HepG2 (cell line): Measurements from ENCODE around the gene MED9. TPM values are rescaled to one million over a fixed set of nuclear protein-coding genes. Genes with fewer than 3 reads are reported as not detected.
A peak's percentile ranks its signal among the peaks of the same experiment; 100 is the strongest.

Experiments used
- ATAC-seq: fragments of 200-7000 bp; cut with Tn5 transposase; 3 replicates; pipeline ENCODE4 v1.9.1; 2020; ENCODE audit warnings: mild to moderate bottlenecking, moderate library complexity
- BruUV-seq: library from RNA; stranded (reverse); fragments of 400-500 nt; replicated peaks from 2 replicates; lab custom pipeline; 2021; lab: Mats Ljungman, UMichigan
- CTCF ChIA-PET: fragments of 300-600 bp; formaldehyde crosslinking; extraction: SDS; loops from one replicate; lab custom pipeline; 2021; ENCODE audit warnings: low total read pairs, inconsistent platforms, low intra/inter-chr PET ratio; lab: Yijun Ruan, JAX
- POLR2A ChIA-PET: fragments of 350-600 bp; sonication (Branson Sonifier 250); formaldehyde crosslinking; loops from one replicate; lab custom pipeline; 2020; ENCODE audit warnings: antibody characterized with exemption, inconsistent platforms; lab: Yijun Ruan, JAX
- DNase-seq: peaks from one replicate; pipeline ENCODE4 v3.0.0-alpha.2; 2015; ENCODE audit warnings: low spot score
- FAIRE-seq: peaks from 3 replicates; lab custom pipeline; 2011; peaks lifted over from hg19 to GRCh38; lab: Jason Lieb, UNC
- H2AFZ ChIP-seq: one replicate; pipeline ENCODE4 v1.6.1; 2011; ENCODE audit warnings: low read length, inconsistent platforms
- H3K27ac ChIP-seq: fragments of 300-600 bp; 3 replicates; pipeline ENCODE4 v1.8.0; 2011; ENCODE audit warnings: mixed run types, mild to moderate bottlenecking, mixed read lengths, low read length, inconsistent platforms; ENCODE audit not compliant: insufficient read depth; ENCODE audit errors: extremely low read length
- H3K27me3 ChIP-seq, 2 experiments: fragments of 200-600 bp in 1 of 2; 2 replicates in 1 of 2; 3 replicates in 1 of 2; pipeline versions ENCODE4 v1.6.0 to v1.8.0; 2011; ENCODE audit warnings: low read length in 2 of 2, mild to moderate bottlenecking in 2 of 2, moderate library complexity in 2 of 2, inconsistent platforms in 1 of 2; ENCODE audit not compliant: insufficient read depth in 2 of 2, control insufficient read depth in 1 of 2
- H3K36me3 ChIP-seq, 2 experiments: fragments of 200-600 bp in 1 of 2; replicated peaks in 1 of 2; 2 replicates in 1 of 2; 3 replicates in 1 of 2; pipeline versions ENCODE4 v1.5.1 to v1.8.0; 2011; ENCODE audit warnings: low read length in 2 of 2, inconsistent platforms in 1 of 2; ENCODE audit not compliant: insufficient read depth in 2 of 2, control insufficient read depth in 1 of 2
- H3K4me1 ChIP-seq: 2 replicates; pipeline ENCODE4 v1.5.1; 2012; ENCODE audit warnings: low read length, inconsistent platforms; ENCODE audit not compliant: insufficient read depth
- H3K4me2 ChIP-seq: 2 replicates; pipeline ENCODE4 v1.6.0; 2011; ENCODE audit warnings: low read depth, low read length, inconsistent platforms
- H3K4me3 ChIP-seq, 3 experiments: fragments of 200-600 bp in 1 of 3; sonication (generic), shearing (Covaris generic) in 1 of 3; replicated peaks in 1 of 3; 2 replicates each; pipeline ENCODE4 v1.5.1; 2011 to 2016; ENCODE audit warnings: low read length in 3 of 3, inconsistent platforms in 2 of 3, low read depth in 2 of 3, mild to moderate bottlenecking in 2 of 3, control low read depth in 1 of 3, mixed read lengths in 1 of 3; ENCODE audit not compliant: insufficient read depth in 1 of 3
- H3K79me2 ChIP-seq: one replicate; pipeline ENCODE4 v1.6.1; 2011; ENCODE audit warnings: low read length, inconsistent platforms; ENCODE audit not compliant: insufficient read depth
- H3K9ac ChIP-seq: 2 replicates; pipeline ENCODE4 v1.6.0; 2011; ENCODE audit warnings: mild to moderate bottlenecking, low read depth, low read length, inconsistent platforms; ENCODE audit not compliant: insufficient read depth
- H3K9me3 ChIP-seq: 2 replicates; pipeline ENCODE4 v1.5.1; 2012; ENCODE audit warnings: mild to moderate bottlenecking, low read length
- H4K20me1 ChIP-seq: 2 replicates; pipeline ENCODE4 v1.6.0; 2011; ENCODE audit warnings: inconsistent platforms, mild to moderate bottlenecking, low read length, moderate library complexity; ENCODE audit not compliant: insufficient read depth
- CSRNP1 ChIP-seq: sonication (generic); formaldehyde crosslinking; IDR thresholded peaks from 2 replicates; pipeline ENCODE4 v1.8.1; 2023; ENCODE audit warnings: mild to moderate bottlenecking, missing genetic modification reagents
- NFYC ChIP-seq: IDR thresholded peaks from 2 replicates; pipeline ENCODE4 v1.6.1; 2016; ENCODE audit warnings: missing genetic modification reagents, missing compliant biosample characterization
- ZBTB3 ChIP-seq: sonication (generic); formaldehyde crosslinking; IDR thresholded peaks from 2 replicates; pipeline ENCODE4 v1.4.0; 2020; ENCODE audit warnings: low read depth, mild to moderate bottlenecking, moderate library complexity, missing genetic modification reagents, borderline replicate concordance
- ZBTB7B ChIP-seq: sonication (generic); formaldehyde crosslinking; IDR thresholded peaks from 2 replicates; pipeline ENCODE4 v1.4.0; 2020; ENCODE audit warnings: missing genetic modification reagents
- ZNF280B ChIP-seq: sonication (generic); formaldehyde crosslinking; IDR thresholded peaks from 2 replicates; pipeline ENCODE4 v1.5.0; 2020; ENCODE audit warnings: missing genetic modification reagents, mild to moderate bottlenecking, borderline replicate concordance
- ZNF292 ChIP-seq: sonication (generic); formaldehyde crosslinking; IDR thresholded peaks from 2 replicates; pipeline ENCODE4 v1.8.1; 2022; ENCODE audit warnings: mild to moderate bottlenecking, low read depth, missing genetic modification reagents, borderline replicate concordance
- ZNF646 ChIP-seq: sonication (generic); formaldehyde crosslinking; IDR thresholded peaks from 2 replicates; pipeline ENCODE4 v1.9.0; 2021; ENCODE audit warnings: mild to moderate bottlenecking, missing genetic modification reagents
- ZNF670 ChIP-seq: sonication (generic); formaldehyde crosslinking; IDR thresholded peaks from 2 replicates; pipeline ENCODE4 v1.8.0; 2022; ENCODE audit warnings: mild to moderate bottlenecking, missing genetic modification reagents, borderline replicate concordance
- ZNF891 ChIP-seq: sonication (generic); formaldehyde crosslinking; IDR thresholded peaks from 2 replicates; pipeline ENCODE4 v1.5.0; 2020; ENCODE audit warnings: mild to moderate bottlenecking, missing genetic modification reagents
- WGBS: methylation state at CpG from one replicate; pipeline ENCODE4 v1.1.6; 2017; ENCODE audit warnings: low lambda C conversion rate; 5-methylcytosine and 5-hydroxymethylcytosine counted together
- in situ Hi-C: cut with HindIII; loops from 2 replicates; pipeline ENCODE4 v1.10.0; 2017; ENCODE audit warnings: low pct_unique_long_range_greater_than_20kb; ENCODE audit not compliant: extremely low pct_ligation_motif_present
- intact Hi-C: fragments of 100-400 bp; cut with micrococcal nuclease; formaldehyde crosslinking; loops from one replicate; pipeline ENCODE4 v1.10.0; 2022; ENCODE audit not compliant: unreplicated experiment
- polyA plus RNA-seq, 8 experiments: library from polyadenylated mRNA; depleted of rRNA in 3 of 8; stranded (reverse) in 7 of 8; unstranded in 1 of 8; fragments of >200 nt; fragmentation: Illumina TruSeq in 4 of 8; extraction: Trizol in 4 of 8; gene quantifications; 2 replicates each; pipeline versions ENCODE4 v1.2.1 to v1.2.3, GENCODE V29; 2011 to 2016; ENCODE audit warnings: low read depth in 4 of 8, missing spikeins in 1 of 8, mixed read lengths in 1 of 8; ENCODE audit not compliant: insufficient read depth in 1 of 8
- total RNA-seq, 5 experiments: library from RNA; depleted of rRNA; stranded (reverse); fragments of >200 nt; fragmentation: Illumina TruSeq; extraction: Trizol; gene quantifications; 2 replicates each; pipeline ENCODE4 v1.2.3, GENCODE V29; 2016; ENCODE audit warnings: low read depth in 1 of 5
- TF ChIP-seq, protein P1 (sequence below): sonication (generic); formaldehyde crosslinking; conservative IDR thresholded peaks from 2 replicates; pipeline ENCODE4 v1.8.0; 2022; ENCODE audit warnings: mild to moderate bottlenecking, moderate library complexity, missing genetic modification reagents

MED9 gene
- total and polyA plus RNA-seq, 2 of the 13 experiments (the other 11 are each of a cell fraction or from before 2014, with no cell fraction given) = 11.9 to 15.1 TPM

GRCh38 chr17:17446666-17447155 lies 30.1 kb upstream of the MED9 start:
- intact Hi-C loops = loop anchor here (5.0 kb wide), 1 partner anchor 51 kb away; the partner anchor contains the start of gene RASD1
- in situ Hi-C loops = loop anchor here (5.0 kb wide), 1 partner anchor 89 kb away; no protein-coding TSS in a partner anchor
- peak overlapping the region; percentile 65 for H3K27ac ChIP-seq
- 0 out of 5 replicates have a peak, but pooled peaks cover 0 to 13% of the 10 kb centered on the region in 2 experiments for H3K27me3 ChIP-seq
- BruUV-seq = TSS peak; percentile 87
- peaks cover 80% of the 10 kb centered on the region for H3K4me1 ChIP-seq
- peak overlapping the region in 1 of 3 experiments; percentile 49; a peak in 2 of 6 replicates for H3K4me3 ChIP-seq
- no peaks in the 10 kb centered on the region for H3K79me2 ChIP-seq
- no peak overlapping the region for H2AFZ ChIP-seq
- peak overlapping the region; percentile 84 for H3K4me2 ChIP-seq
- FAIRE-seq (no peak), ATAC-seq (peak; percentile 51), DNase-seq (no peak)
- POLR2A ChIA-PET = interaction anchor here (0.6 to 5.2 kb wide), 25 partner anchors 10 to 145 kb away, joined by 3 to 57 read pairs (median 4); partner anchors contain the start of genes PEMT and RASD1
- 22% methylated on average over 3 of the region's 4 CpGs for WGBS
- H3K9ac ChIP-seq = peak overlapping the region; percentile 62
- H3K9me3 ChIP-seq = no peaks in the 10 kb centered on the region
- H3K36me3 ChIP-seq = no peaks in the 10 kb centered on the region
- CTCF ChIA-PET = no interaction called here
- H4K20me1 ChIP-seq = no peaks in the 10 kb centered on the region
- 0 out of 2 replicates have a peak, but pooled peaks have one; percentile 35 for TF ChIP-seq ZNF670 (CRISPR knock-in tag)
- TF ChIP-seq ZBTB7B (CRISPR knock-in tag) = peak; percentile 78
- TF ChIP-seq NFYC (CRISPR knock-in tag) = no peak
- TF ChIP-seq ZNF646 (CRISPR knock-in tag) = 0 out of 2 replicates have a peak, but pooled peaks have one; percentile 38
- TF ChIP-seq, protein P1, sequence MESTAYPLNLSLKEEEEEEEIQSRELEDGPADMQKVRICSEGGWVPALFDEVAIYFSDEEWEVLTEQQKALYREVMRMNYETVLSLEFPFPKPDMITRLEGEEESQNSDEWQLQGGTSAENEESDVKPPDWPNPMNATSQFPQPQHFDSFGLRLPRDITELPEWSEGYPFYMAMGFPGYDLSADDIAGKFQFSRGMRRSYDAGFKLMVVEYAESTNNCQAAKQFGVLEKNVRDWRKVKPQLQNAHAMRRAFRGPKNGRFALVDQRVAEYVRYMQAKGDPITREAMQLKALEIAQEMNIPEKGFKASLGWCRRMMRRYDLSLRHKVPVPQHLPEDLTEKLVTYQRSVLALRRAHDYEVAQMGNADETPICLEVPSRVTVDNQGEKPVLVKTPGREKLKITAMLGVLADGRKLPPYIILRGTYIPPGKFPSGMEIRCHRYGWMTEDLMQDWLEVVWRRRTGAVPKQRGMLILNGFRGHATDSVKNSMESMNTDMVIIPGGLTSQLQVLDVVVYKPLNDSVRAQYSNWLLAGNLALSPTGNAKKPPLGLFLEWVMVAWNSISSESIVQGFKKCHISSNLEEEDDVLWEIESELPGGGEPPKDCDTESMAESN = peak; percentile 0; the same call in 1 of the 2 replicates
- 0 out of 2 replicates have a peak, but pooled peaks have one; percentile 46 for TF ChIP-seq ZNF891 (CRISPR knock-in tag)
- no peak for TF ChIP-seq ZBTB3
- peak; percentile 5; the same call in 1 of the 2 replicates for TF ChIP-seq CSRNP1
- peak; percentile 63 for TF ChIP-seq ZNF280B
- 0 out of 2 replicates have a peak, but pooled peaks have one; percentile 1 for TF ChIP-seq ZNF292 (CRISPR knock-in tag)
